ENCODE results near the gene MYLK. TPM values are rescaled to one million over a fixed set of nuclear protein-coding genes. Genes with fewer than 3 reads are reported as not detected.

Gene MYLK
- total and polyA plus RNA-seq, 7 donors, result 3.2 to 13.7 (median 5.8) TPM

GRCh38 chr3:123682781-123683504 is 201.2 kb downstream of the MYLK start:
- no peaks in the 10 kb centered on the region for H3K36me3 ChIP-seq (ENCODE audit: insufficient read depth in 1 of 2, low read depth in 1 of 2)
- DNase-seq, result no peak
- no peaks in the 10 kb centered on the region for H3K9me3 ChIP-seq
- H3K27ac ChIP-seq, result no peak overlapping the region
- 86 to 90% (median 90%) methylated on average over 10 of the region's 10 CpGs for WGBS, 3 donors
- TF ChIP-seq CTCF (IDR thresholded peaks at IDR 0.05), result no peak
- intact Hi-C loops (cut with DNase I), result no loop called here
- H3K4me1 ChIP-seq, result no peaks in the 10 kb centered on the region
- H3K27me3 ChIP-seq (ENCODE audit: insufficient read depth in 3 of 3, low read length in 2 of 3), result no peaks in the 10 kb centered on the region
- H3K4me3 ChIP-seq, result no peak overlapping the region
- ATAC-seq, result no peak

- no peak for ATAC-seq
- 90 to 93% (median 91%) methylated on average over 6 of the region's 6 CpGs for WGBS, 3 donors
- intact Hi-C loops (cut with DNase I), result no loop called here
- H3K36me3 ChIP-seq (ENCODE audit: insufficient read depth in 1 of 2, low read depth in 1 of 2), result no peaks in the 10 kb centered on the region
- H3K27me3 ChIP-seq (ENCODE audit: insufficient read depth in 3 of 3, low read length in 2 of 3), result no peaks in the 10 kb centered on the region
- H3K4me3 ChIP-seq, result no peak overlapping the region
- H3K27ac ChIP-seq, result no peak overlapping the region
- no peaks in the 10 kb centered on the region for H3K4me1 ChIP-seq
- no peak for DNase-seq
- TF ChIP-seq CTCF (IDR thresholded peaks at IDR 0.05), result no peak
- no peaks in the 10 kb centered on the region for H3K9me3 ChIP-seq
These were observed 201.8 kb downstream of the MYLK start for GRCh38 chr3:123682302-123682701.

GRCh38 chr3:123679712-123680386 is 204.3 kb downstream of the MYLK start:
- Histone ChIP-seq H3K27me3 (ENCODE audit: insufficient read depth in 3 of 3, low read length in 2 of 3) (no peaks in the 10 kb centered on the region), H3K36me3 (ENCODE audit: insufficient read depth in 1 of 2, low read depth in 1 of 2) (no peaks in the 10 kb centered on the region), H3K27ac (no peak overlapping the region), H3K4me3 (no peak overlapping the region), H3K4me1 (no peaks in the 10 kb centered on the region), H3K9me3 (no peaks in the 10 kb centered on the region)
- no peak for TF ChIP-seq CTCF (IDR thresholded peaks at IDR 0.05)
- intact Hi-C loops (cut with DNase I), result no loop called here
- ATAC-seq (no peak), DNase-seq (no peak)
- 60 to 65% (median 62%) methylated on average over 8 of the region's 8 CpGs for WGBS, 3 donors

- ATAC-seq (peak in 2 of 4 donors; percentile 30 to 45), DNase-seq (no peak)
- Histone ChIP-seq H3K4me3 (no peak overlapping the region), H3K27me3 (ENCODE audit: insufficient read depth in 3 of 3, low read length in 2 of 3) (no peaks in the 10 kb centered on the region), H3K36me3 (ENCODE audit: insufficient read depth in 1 of 2, low read depth in 1 of 2) (no peaks in the 10 kb centered on the region), H3K27ac (no peak overlapping the region), H3K9me3 (no peaks in the 10 kb centered on the region), H3K4me1 (no peaks in the 10 kb centered on the region)
- intact Hi-C loops (cut with DNase I), result no loop called here
- TF ChIP-seq CTCF (IDR thresholded peaks at IDR 0.05), result no peak
- WGBS, 3 donors, result 44 to 56% (median 46%) methylated on average over 8 of the region's 8 CpGs
These were observed 206.0 kb downstream of the MYLK start for GRCh38 chr3:123678108-123678511.
